Measurements from ENCODE around the gene ANAPC13.

The ANAPC13 gene

GRCh38 chr3:134477002-134477401 is 8.8 kb downstream of the ANAPC13 start:
- no peak for DNase-seq (ENCODE audit: low spot score)

DNA sequence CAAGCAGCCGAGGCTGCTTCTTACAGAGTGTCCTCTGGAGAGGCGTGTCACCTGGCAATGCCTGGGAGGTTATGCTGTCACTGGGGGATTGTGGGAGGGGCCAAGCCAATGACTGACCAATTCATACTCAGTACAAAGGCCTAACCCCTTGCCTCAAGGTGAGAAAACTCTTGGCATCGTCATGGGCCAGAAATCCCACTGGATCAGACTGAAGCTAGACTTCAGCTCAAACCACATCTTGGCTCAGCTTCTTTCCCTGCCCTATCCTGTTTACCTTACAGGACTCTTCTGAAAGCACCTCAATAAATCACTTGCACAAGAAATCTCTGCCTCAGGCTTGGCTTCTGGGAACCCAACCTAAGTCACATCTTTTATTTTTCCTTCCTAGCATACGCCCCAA is 9.5 kb downstream of the ANAPC13 start:
- TF ChIP-seq, protein P1, sequence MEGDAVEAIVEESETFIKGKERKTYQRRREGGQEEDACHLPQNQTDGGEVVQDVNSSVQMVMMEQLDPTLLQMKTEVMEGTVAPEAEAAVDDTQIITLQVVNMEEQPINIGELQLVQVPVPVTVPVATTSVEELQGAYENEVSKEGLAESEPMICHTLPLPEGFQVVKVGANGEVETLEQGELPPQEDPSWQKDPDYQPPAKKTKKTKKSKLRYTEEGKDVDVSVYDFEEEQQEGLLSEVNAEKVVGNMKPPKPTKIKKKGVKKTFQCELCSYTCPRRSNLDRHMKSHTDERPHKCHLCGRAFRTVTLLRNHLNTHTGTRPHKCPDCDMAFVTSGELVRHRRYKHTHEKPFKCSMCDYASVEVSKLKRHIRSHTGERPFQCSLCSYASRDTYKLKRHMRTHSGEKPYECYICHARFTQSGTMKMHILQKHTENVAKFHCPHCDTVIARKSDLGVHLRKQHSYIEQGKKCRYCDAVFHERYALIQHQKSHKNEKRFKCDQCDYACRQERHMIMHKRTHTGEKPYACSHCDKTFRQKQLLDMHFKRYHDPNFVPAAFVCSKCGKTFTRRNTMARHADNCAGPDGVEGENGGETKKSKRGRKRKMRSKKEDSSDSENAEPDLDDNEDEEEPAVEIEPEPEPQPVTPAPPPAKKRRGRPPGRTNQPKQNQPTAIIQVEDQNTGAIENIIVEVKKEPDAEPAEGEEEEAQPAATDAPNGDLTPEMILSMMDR (IDR thresholded peaks at IDR 0.05; ENCODE audit: borderline replicate concordance, control extremely low read depth, extremely low read depth, insufficient read depth, missing control alignments): no peak
- in situ Hi-C loops (cut with MboI; ENCODE audit: low sequenced_read_pairs, unreplicated experiment): loop anchor here (5.0 to 10.0 kb wide), 2 partner anchors 169 to 262 kb away; no protein-coding TSS in a partner anchor
- DNase-seq (ENCODE audit: low spot score): no peak

More at GRCh38 chr3:134477002-134477401, 8.8 kb downstream of the ANAPC13 start:
- in situ Hi-C loops (cut with MboI; ENCODE audit: low sequenced_read_pairs, unreplicated experiment): loop anchor here (5.0 to 10.0 kb wide), 2 partner anchors 170 to 262 kb away; no protein-coding TSS in a partner anchor
- TF ChIP-seq, protein P1 (IDR thresholded peaks at IDR 0.05; ENCODE audit: borderline replicate concordance, control extremely low read depth, extremely low read depth, insufficient read depth, missing control alignments): no peak

GRCh38 chr3:134474956-134475355 is 10.8 kb downstream of the ANAPC13 start:
- in situ Hi-C loops (cut with MboI; ENCODE audit: low sequenced_read_pairs, unreplicated experiment): loop anchor here (5.0 to 10.0 kb wide), 2 partner anchors 168 to 260 kb away; no protein-coding TSS in a partner anchor
- TF ChIP-seq, protein P1 (IDR thresholded peaks at IDR 0.05; ENCODE audit: borderline replicate concordance, control extremely low read depth, extremely low read depth, insufficient read depth, missing control alignments): no peak

GRCh38 chr3:134473868-134474546 is 11.8 kb downstream of the ANAPC13 start:
- in situ Hi-C loops (cut with MboI; ENCODE audit: low sequenced_read_pairs, unreplicated experiment): loop anchor here (10.0 kb wide), 1 partner anchor 259 kb away; no protein-coding TSS in a partner anchor
- peak; percentile 53 for DNase-seq (ENCODE audit: low spot score)
- TF ChIP-seq, protein P1 (IDR thresholded peaks at IDR 0.05; ENCODE audit: borderline replicate concordance, control extremely low read depth, extremely low read depth, insufficient read depth, missing control alignments): peak; percentile 53

More at GRCh38 chr3:134474956-134475355, 10.8 kb downstream of the ANAPC13 start:
- DNase-seq (ENCODE audit: low spot score): no peak

- TF ChIP-seq, protein P1 (IDR thresholded peaks at IDR 0.05; ENCODE audit: borderline replicate concordance, control extremely low read depth, extremely low read depth, insufficient read depth, missing control alignments): no peak
- DNase-seq (ENCODE audit: low spot score): no peak
- in situ Hi-C loops (cut with MboI; ENCODE audit: low sequenced_read_pairs, unreplicated experiment): loop anchor here (10.0 kb wide), 1 partner anchor 258 kb away; no protein-coding TSS in a partner anchor
Measured at GRCh38 chr3:134472831-134473230, 13.0 kb downstream of the ANAPC13 start.

DNA sequence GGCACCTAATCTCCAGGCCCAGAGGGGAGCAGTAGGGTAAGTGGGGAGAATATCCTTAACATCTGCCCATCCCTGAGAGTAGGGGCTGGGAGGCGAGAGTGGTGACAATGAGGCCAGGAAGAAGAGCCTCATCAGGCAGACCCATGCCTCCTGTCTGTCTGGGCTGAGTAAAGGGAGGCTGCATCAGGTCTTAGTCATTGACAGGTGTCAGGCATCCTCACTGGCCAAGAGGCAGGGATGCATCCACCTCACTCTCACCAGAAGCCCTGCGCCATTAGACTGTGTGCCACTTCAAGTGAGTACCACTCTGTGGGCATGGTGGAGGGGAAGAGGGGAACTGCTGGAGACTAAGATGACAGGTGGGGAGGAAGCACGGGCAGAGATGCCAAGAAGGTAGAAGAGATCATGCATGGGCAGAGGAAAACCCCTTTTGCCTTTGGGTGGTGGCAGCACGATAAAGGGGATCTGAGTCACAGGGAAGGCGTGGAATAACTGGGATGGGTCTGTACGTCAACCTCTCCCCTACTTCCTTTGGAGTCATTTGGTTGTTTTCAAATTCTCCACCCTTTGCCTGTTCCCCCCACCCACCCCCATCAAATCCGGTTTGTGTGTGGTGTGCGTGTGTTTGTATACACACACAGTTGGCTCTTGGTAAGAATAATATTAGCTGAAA is 14.1 kb downstream of the ANAPC13 start:
- in situ Hi-C loops (cut with MboI; ENCODE audit: low sequenced_read_pairs, unreplicated experiment): loop anchor here (10.0 kb wide), 1 partner anchor 257 kb away; no protein-coding TSS in a partner anchor
- TF ChIP-seq, protein P1 (IDR thresholded peaks at IDR 0.05; ENCODE audit: borderline replicate concordance, control extremely low read depth, extremely low read depth, insufficient read depth, missing control alignments): no peak
- DNase-seq (ENCODE audit: low spot score): no peak

Measured in GM13976 (cell line).